Measurements from ENCODE around the gene KCNH8. TPM values are rescaled to one million over a fixed set of nuclear protein-coding genes. Genes with fewer than 3 reads are reported as not detected.

Gene KCNH8
- total RNA-seq, 6 experiments from 2014 or later = not detected

DNA sequence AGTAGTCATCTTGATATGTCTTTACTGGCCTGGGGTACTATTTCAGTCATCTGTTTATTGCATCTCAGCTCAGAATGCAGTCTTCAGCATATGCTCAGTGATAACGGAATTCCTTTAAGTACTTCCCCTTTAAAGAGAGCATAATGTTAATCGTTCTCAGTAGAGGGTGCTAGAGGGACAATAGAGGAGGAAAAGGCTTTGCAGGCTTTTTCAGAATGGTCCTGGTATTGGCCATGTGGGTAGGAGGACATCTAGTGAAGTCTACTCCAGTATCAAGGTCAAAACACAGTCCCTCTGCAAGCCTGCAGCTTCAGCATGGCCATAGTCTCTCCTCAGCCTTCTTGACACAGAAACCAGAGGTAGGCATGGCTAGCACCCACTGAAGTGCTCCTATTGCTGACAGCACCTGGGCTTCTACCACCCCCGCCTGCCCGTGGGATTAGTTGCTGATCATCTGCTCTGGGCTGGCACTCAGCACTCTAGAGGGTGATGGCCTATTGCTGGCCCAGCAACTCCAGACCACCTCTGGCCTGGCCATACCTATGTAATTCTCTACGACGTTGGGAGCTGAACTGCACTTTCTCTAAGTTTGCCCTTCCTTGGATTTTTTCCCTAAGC is 65.4 kb downstream of the KCNH8 start:
- H3K27me3 ChIP-seq = no peaks in the 10 kb centered on the region
- H3K9me3 ChIP-seq = no peaks in the 10 kb centered on the region
- DNase-seq (no peak), ATAC-seq (peak in 1 of 4 donors; percentile 28)
- H3K36me3 ChIP-seq = no peaks in the 10 kb centered on the region
- no peak overlapping the region for H3K27ac ChIP-seq
- intact Hi-C loops (cut with DNase I) = no loop called here
- H3K4me3 ChIP-seq = no peak overlapping the region
- 48% methylated on average over 5 of the region's 6 CpGs for WGBS (ENCODE audit: insufficient coverage, low coverage, low lambda C conversion rate, missing lambda C conversion rate)
- TF ChIP-seq, protein P1, sequence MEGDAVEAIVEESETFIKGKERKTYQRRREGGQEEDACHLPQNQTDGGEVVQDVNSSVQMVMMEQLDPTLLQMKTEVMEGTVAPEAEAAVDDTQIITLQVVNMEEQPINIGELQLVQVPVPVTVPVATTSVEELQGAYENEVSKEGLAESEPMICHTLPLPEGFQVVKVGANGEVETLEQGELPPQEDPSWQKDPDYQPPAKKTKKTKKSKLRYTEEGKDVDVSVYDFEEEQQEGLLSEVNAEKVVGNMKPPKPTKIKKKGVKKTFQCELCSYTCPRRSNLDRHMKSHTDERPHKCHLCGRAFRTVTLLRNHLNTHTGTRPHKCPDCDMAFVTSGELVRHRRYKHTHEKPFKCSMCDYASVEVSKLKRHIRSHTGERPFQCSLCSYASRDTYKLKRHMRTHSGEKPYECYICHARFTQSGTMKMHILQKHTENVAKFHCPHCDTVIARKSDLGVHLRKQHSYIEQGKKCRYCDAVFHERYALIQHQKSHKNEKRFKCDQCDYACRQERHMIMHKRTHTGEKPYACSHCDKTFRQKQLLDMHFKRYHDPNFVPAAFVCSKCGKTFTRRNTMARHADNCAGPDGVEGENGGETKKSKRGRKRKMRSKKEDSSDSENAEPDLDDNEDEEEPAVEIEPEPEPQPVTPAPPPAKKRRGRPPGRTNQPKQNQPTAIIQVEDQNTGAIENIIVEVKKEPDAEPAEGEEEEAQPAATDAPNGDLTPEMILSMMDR (IDR thresholded peaks at IDR 0.05) = peak in 1 of 4 donors; percentile 22
- no peak for TF ChIP-seq POLR2A (IDR thresholded peaks at IDR 0.05)
- H3K4me1 ChIP-seq = peaks cover 0 to 11% (median 0%) of the 10 kb centered on the region in 4 donors

DNA sequence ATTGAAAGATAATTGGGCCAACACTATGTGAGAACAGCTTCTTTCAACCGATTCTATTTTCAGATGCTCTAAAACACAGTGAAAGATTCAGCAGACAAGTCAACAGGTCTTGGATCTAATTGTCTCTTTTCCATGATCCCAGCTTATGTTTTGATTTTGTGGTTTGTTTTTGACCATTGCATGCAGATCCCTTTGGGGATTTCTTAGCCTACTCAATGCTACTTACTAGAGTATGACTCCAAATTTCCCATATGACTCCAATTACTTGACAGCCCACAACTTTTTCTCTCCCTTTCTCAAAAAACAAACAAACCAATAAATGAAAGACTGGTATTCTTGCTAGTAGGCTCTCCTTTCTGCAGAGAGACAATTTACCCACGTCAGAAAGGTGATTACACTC is 67.1 kb downstream of the KCNH8 start:
- H3K36me3 ChIP-seq = no peaks in the 10 kb centered on the region
- H3K9me3 ChIP-seq = no peaks in the 10 kb centered on the region
- no peak for DNase-seq
- ATAC-seq = no peak
- H3K4me3 ChIP-seq = no peak overlapping the region
- H3K27me3 ChIP-seq = no peaks in the 10 kb centered on the region
- TF ChIP-seq POLR2A (IDR thresholded peaks at IDR 0.05) = no peak
- TF ChIP-seq, protein P1 (IDR thresholded peaks at IDR 0.05) = no peak
- H3K27ac ChIP-seq = no peak overlapping the region
- intact Hi-C loops (cut with DNase I) = no loop called here
- peaks cover 0 to 11% (median 0%) of the 10 kb centered on the region in 4 donors for H3K4me1 ChIP-seq
- WGBS (ENCODE audit: insufficient coverage, low coverage, low lambda C conversion rate, missing lambda C conversion rate) = 41% methylated on average over 2 of the region's 2 CpGs

DNA sequence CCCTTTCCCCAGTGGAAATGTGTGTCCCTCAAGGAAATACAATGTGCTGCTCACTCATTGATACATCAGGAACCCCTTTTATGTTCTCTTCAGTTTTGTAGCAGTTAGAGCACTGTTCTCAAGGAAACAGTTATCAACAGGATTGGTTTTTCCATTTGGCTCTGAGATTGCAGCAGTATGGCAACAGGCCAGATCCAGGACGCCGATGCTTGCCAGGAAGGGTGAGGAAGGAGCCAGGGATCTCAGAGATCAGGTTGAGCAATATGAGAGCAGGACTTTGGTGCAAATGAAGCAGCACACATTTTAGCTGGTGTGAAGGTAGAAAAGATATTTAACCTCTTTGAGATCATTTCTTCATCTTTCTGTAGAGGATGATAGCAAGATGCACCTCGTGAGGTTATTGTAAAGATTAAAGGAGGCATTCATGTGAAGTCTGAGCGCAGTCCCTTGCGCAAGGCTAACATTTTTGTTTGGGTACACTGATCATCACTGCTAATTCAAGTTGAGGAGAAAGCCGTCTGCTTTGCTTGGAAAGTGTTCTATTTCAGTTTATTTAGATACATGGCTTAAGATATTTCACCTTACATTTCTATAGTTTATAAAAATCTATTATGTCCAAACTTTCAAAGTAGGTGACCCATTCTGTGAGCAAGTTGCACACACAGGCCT is 68.5 kb downstream of the KCNH8 start:
- no peaks in the 10 kb centered on the region for H3K9me3 ChIP-seq
- H3K36me3 ChIP-seq = no peaks in the 10 kb centered on the region
- DNase-seq = peak; percentile 43 to 78 (median 76)
- peak; percentile 75 to 92 (median 82) for ATAC-seq
- no peaks in the 10 kb centered on the region for H3K27me3 ChIP-seq
- 29% methylated on average over 6 of the region's 6 CpGs for WGBS (ENCODE audit: insufficient coverage, low coverage, low lambda C conversion rate, missing lambda C conversion rate)
- peaks cover 0 to 11% (median 0%) of the 10 kb centered on the region in 4 donors for H3K4me1 ChIP-seq
- no peak for TF ChIP-seq POLR2A (IDR thresholded peaks at IDR 0.05)
- TF ChIP-seq, protein P1 (IDR thresholded peaks at IDR 0.05) = no peak
- H3K4me3 ChIP-seq = no peak overlapping the region
- H3K27ac ChIP-seq = no peak overlapping the region
- intact Hi-C loops (cut with DNase I) = no loop called here

DNA sequence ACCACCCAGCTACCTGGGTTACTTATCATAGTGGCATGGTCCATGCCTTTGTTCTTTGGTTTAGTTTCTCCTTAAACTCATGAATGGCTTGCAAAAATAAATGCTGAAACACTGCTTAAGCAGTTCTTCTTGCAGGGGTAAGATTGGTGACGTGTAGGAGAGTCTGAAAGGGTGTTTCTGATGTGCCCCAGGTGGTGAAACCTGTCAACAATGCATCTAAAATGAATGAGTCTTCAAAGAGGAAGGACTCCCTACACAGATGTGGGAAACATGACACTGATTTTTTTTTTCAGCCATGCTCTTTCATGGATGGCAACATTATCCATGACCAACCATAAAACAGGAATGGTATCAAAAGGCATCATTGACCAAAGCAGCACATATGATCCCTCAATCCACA is 72.0 kb downstream of the KCNH8 start:
- Histone ChIP-seq H3K4me1 (peaks cover 0 to 11% (median 0%) of the 10 kb centered on the region in 4 donors), H3K4me3 (no peak overlapping the region), H3K9me3 (no peaks in the 10 kb centered on the region), H3K27me3 (no peaks in the 10 kb centered on the region), H3K27ac (no peak overlapping the region), H3K36me3 (no peaks in the 10 kb centered on the region)
- intact Hi-C loops (cut with DNase I) = no loop called here
- ATAC-seq = no peak
- 36% methylated on average over 1 of the region's 1 CpG for WGBS (ENCODE audit: insufficient coverage, low coverage, low lambda C conversion rate, missing lambda C conversion rate)
- no peak for DNase-seq
- TF ChIP-seq, protein P1 (IDR thresholded peaks at IDR 0.05) = no peak
- no peak for TF ChIP-seq POLR2A (IDR thresholded peaks at IDR 0.05)

All from right lobe of liver (tissue), 6 donors.